Measurements from ENCODE around the gene CNKSR2.

Gene CNKSR2

DNA sequence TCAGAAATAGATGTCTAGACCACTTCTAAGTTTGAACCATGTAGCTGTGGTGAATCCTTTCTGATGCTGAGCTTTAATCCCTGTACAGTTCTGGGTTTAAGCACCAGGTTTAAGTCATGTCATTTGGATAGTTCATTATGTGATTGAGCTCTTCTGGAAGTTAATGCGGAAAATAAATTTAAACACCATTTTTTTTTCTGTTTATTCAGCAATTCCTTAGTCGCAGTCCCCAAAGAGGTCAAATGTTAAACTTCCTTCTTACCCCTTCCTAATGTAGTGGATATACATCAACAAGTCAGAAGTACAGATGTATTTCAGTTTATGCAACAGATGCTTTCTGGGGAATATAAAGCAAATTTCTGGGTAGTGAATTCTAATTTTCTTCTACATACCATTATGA is 52.9 kb downstream of the CNKSR2 start:
- TF ChIP-seq, protein P1, sequence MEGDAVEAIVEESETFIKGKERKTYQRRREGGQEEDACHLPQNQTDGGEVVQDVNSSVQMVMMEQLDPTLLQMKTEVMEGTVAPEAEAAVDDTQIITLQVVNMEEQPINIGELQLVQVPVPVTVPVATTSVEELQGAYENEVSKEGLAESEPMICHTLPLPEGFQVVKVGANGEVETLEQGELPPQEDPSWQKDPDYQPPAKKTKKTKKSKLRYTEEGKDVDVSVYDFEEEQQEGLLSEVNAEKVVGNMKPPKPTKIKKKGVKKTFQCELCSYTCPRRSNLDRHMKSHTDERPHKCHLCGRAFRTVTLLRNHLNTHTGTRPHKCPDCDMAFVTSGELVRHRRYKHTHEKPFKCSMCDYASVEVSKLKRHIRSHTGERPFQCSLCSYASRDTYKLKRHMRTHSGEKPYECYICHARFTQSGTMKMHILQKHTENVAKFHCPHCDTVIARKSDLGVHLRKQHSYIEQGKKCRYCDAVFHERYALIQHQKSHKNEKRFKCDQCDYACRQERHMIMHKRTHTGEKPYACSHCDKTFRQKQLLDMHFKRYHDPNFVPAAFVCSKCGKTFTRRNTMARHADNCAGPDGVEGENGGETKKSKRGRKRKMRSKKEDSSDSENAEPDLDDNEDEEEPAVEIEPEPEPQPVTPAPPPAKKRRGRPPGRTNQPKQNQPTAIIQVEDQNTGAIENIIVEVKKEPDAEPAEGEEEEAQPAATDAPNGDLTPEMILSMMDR (IDR thresholded peaks at IDR 0.05): no peak
- no peak for TF ChIP-seq ZFX (IDR thresholded peaks at IDR 0.05; ENCODE audit: borderline replicate concordance)
- no peak overlapping the region for H3K27ac ChIP-seq

DNA sequence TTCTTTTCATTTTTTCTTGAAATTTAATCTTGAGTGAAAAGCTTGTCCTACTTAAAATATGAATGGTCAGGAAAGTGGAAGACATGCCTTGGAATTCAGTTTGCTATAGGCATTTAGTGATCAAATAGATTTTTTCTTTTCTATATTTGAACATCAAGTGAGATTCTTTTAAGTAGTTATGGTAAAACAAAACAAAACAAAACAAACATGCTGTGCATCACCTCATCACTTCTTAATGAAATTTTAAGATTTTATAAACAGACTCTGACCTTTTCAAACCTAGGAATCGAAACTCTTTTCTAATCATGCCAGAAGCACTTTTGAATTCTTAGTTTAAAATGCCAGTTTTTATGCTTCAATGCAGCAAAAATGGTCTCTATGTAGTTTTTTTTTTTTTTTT is 62.8 kb downstream of the CNKSR2 start:
- TF ChIP-seq, protein P1 (IDR thresholded peaks at IDR 0.05): no peak
- no peak for TF ChIP-seq ZFX (IDR thresholded peaks at IDR 0.05; ENCODE audit: borderline replicate concordance)
- no peak overlapping the region for H3K27ac ChIP-seq

DNA sequence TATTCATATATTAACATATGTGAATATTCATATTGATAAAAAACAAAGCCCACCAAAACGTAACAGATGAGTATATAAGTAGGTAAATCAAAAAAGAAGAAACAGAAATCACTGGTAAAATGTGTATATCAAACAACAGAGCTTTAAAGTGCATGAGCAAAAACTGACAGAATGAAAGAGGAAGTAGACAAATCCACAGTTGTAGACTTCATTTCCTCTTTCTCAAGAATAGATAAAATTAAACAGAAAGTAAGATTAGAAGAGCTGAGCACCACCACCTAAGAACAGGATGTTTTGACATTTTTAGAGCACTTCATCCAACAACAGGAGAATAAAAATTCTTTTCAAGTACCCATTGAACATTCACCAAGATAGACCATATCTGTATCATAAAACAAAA is 64.6 kb downstream of the CNKSR2 start:
- TF ChIP-seq, protein P1 (IDR thresholded peaks at IDR 0.05): no peak
- no peak for TF ChIP-seq ZFX (IDR thresholded peaks at IDR 0.05; ENCODE audit: borderline replicate concordance)
- H3K27ac ChIP-seq: no peak overlapping the region

DNA sequence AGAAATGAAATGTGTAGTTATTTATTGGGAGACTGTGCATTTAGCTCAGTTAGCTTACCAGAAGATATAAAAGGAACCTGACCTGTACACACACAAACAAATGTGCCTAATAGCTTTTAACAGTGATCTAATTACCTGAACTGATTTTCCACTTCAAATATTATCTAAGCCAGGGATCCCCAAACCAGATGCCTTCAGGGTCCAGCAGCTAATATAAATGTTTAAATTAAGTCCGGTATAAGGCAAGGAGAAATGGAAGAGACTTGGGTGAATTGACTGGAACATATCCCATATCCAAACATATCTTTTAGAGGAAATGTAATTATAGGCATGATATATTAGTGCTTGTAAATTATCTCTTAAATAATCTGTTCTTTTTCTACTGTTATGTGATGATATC is 66.7 kb downstream of the CNKSR2 start:
- TF ChIP-seq ZFX (IDR thresholded peaks at IDR 0.05; ENCODE audit: borderline replicate concordance): no peak
- TF ChIP-seq, protein P1 (IDR thresholded peaks at IDR 0.05): no peak
- no peak overlapping the region for H3K27ac ChIP-seq

DNA sequence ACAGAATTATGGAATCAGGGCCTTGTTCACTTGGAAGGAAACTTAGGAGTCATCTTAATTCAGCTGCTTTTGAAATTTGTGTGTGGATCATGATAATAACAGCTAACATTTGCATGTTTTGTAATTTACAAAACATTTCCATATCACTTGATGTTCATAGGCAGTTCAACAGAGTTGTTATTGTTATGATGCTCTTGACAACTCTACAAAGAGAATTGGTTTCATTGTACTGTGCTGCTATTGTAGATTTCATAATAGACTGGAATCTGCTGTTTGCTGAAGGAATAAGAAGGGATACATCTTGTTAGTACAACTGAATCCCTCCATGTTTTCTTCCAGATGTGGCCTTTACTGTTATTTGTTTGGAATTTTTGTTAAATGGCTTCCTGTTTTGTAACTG is 83.5 kb downstream of the CNKSR2 start:
- TF ChIP-seq ZFX (IDR thresholded peaks at IDR 0.05; ENCODE audit: borderline replicate concordance): no peak
- TF ChIP-seq, protein P1 (IDR thresholded peaks at IDR 0.05): no peak
- H3K27ac ChIP-seq: no peak overlapping the region

DNA sequence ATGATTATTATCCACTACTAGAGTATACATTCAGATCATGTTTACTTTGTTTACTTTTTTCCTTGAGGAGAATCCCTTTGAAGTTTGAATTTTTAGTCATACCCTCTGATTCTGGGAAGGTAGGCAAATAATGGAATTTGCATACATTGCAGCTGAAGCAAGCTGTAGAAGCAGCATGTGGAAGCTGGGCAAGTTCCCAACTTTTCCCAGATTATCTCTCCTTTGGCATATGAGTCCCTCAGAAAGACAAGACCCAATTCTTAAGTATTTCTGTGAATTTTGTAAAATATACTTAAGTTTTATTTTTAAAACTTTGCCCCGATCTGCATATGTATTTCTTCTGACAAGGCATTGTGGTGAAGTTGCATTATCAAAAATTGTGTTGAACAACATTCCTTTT is 94.9 kb downstream of the CNKSR2 start:
- TF ChIP-seq ZFX (IDR thresholded peaks at IDR 0.05; ENCODE audit: borderline replicate concordance): no peak
- H3K27ac ChIP-seq: no peak overlapping the region

DNA sequence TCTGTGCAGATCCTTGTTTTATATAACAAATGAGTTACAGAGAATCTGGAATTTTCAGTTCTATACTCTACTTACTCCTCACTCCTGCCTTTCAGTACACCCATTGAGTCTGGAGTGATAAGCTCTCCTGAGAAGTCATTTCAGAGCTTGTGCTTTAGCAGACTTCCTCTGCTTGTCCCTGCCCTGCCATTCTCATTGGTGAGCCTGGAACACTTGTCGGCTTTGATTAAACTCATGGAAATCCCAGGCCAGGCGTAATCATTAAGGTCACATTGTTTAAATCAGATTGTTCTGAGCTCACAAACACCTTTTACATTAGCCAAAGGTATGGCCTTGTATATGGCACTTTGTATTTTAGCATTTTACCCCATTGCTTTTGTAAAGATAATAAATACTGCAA is 102.7 kb downstream of the CNKSR2 start:
- TF ChIP-seq, protein P1 (IDR thresholded peaks at IDR 0.05): no peak
- no peak for TF ChIP-seq ZFX (IDR thresholded peaks at IDR 0.05; ENCODE audit: borderline replicate concordance)
- no peak overlapping the region for H3K27ac ChIP-seq

DNA sequence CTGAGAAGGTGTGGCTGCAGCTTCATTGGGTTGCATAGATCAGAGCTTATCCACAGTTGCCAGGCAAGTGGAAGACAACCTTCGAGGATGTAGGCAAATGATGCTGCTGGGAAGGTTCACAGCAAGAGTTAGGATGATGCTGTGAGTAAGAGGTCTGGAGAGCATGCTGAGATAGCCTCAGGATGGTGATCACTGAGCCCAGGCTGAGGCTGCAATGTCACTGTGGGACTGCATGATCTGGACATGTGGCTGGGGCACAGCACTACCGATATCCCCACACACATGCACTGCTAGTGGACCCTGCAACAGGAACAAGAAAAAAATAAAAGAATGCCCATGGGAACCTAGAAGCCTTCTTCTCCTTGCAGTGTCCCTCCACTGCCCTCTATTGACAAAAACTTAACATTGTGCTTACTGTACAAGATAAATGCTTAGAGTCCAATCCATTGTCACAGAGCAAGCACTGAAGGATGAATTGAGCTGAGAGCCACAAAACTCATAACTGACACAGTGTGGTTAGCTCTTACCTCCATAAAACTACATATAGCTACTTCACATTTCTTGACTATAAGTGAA is 105.6 kb downstream of the CNKSR2 start:
- no peak for TF ChIP-seq ZFX (IDR thresholded peaks at IDR 0.05; ENCODE audit: borderline replicate concordance)
- TF ChIP-seq, protein P1 (IDR thresholded peaks at IDR 0.05): peak; percentile 79
- no peak overlapping the region for H3K27ac ChIP-seq
